ENCODE data around the gene STYX. TPM values are rescaled to one million over a fixed set of nuclear protein-coding genes. Genes with fewer than 3 reads are reported as not detected.

The STYX gene
- total RNA-seq, 1 experiment from 2014 or later, result 16.3 TPM

DNA sequence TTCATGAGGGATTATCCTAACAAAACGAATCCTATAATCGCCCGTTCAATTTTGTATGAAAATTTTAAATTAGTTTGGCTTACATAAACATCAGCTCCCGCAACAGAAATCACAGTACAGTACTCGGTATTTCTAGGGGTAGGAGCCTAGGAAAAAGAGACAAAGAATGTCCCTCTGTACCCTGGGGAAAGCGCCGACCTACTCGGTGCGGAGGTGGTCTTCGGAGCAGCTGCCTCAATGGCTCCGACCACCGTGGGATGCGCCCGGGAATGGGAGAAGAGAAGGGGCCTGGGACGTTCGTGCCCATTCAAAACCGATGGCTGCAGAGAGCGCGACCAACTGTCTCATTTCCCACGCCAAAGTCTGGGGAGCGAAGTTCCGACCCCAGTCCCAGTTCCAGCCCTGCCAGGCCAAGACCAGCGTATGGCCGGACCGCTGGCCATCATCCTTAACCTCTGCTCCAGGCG lies 60.8 kb downstream of the STYX start:
- DNase-seq (ENCODE audit: low read depth, low spot score) (peak; percentile 15), ATAC-seq (no peak)
- Histone ChIP-seq H3K4me2 (ENCODE audit: low read length) (peak overlapping the region; percentile 84), H2AFZ (ENCODE audit: low read depth, low read length, poor library complexity, severe bottlenecking) (no peak overlapping the region), H3K27ac (ENCODE audit: low read depth, low read length) (peak overlapping the region; percentile 66), H3K79me2 (ENCODE audit: insufficient read depth, low read length) (peaks cover 56% of the 10 kb centered on the region), H3K4me1 (ENCODE audit: control insufficient read depth in 1 of 2, insufficient read depth in 2 of 2, low read length in 2 of 2) (peaks cover 9 to 21% of the 10 kb centered on the region in 2 experiments; a peak in 3 of 4 replicates), H3K9ac (ENCODE audit: low read length) (peak overlapping the region; percentile 85), H4K20me1 (ENCODE audit: insufficient read depth) (no peaks in the 10 kb centered on the region), H3K27me3 (ENCODE audit: insufficient read depth, low read length) (no peaks in the 10 kb centered on the region), H3K9me3 (ENCODE audit: control insufficient read depth in 1 of 2, insufficient read depth in 1 of 2, low read depth in 1 of 2, low read length in 2 of 2) (no peaks in the 10 kb centered on the region), H3K4me3 (replicated peaks in 1 of 2; ENCODE audit: low read depth in 1 of 2, low read length in 2 of 2) (peak overlapping the region; percentile 86 to 91), H3K36me3 (ENCODE audit: control insufficient read depth in 1 of 2, insufficient read depth in 2 of 2, low read length in 2 of 2) (peaks cover 0 to 5% of the 10 kb centered on the region in 2 experiments; a peak in 1 of 4 replicates), H3K9me2 (ENCODE audit: insufficient read depth) (no peaks in the 10 kb centered on the region)
- ChIA-PET RAD21 (ENCODE audit: low non-redundant PET in 1 of 2, low total read pairs in 2 of 2, uncharacterized antibody in 2 of 2, unreplicated experiment in 2 of 2) (interaction anchor here in 1 of 2 experiments (0.5 to 0.7 kb wide), 2 partner anchors 16 to 242 kb away, joined by 3 read pairs; no protein-coding TSS in a partner anchor), POLR2A (interaction anchor here (1.1 kb wide), 1 partner anchor 25 kb away, joined by 3 read pairs; no protein-coding TSS in a partner anchor), CTCF (no interaction called here)
- TSS peak; percentile 42 for BruUV-seq (replicated peaks)
- intact Hi-C loops (cut with micrococcal nuclease), result loop anchor here (5.0 kb wide), 1 partner anchor 238 kb away; the partner anchor contains the start of genes GPR137C and TXNDC16
- TF ChIP-seq RAD21 (IDR thresholded peaks at IDR 0.05; ENCODE audit: low read depth), result no peak
- TF ChIP-seq ZFX (IDR thresholded peaks at IDR 0.05), result no peak
- TF ChIP-seq, protein P1, sequence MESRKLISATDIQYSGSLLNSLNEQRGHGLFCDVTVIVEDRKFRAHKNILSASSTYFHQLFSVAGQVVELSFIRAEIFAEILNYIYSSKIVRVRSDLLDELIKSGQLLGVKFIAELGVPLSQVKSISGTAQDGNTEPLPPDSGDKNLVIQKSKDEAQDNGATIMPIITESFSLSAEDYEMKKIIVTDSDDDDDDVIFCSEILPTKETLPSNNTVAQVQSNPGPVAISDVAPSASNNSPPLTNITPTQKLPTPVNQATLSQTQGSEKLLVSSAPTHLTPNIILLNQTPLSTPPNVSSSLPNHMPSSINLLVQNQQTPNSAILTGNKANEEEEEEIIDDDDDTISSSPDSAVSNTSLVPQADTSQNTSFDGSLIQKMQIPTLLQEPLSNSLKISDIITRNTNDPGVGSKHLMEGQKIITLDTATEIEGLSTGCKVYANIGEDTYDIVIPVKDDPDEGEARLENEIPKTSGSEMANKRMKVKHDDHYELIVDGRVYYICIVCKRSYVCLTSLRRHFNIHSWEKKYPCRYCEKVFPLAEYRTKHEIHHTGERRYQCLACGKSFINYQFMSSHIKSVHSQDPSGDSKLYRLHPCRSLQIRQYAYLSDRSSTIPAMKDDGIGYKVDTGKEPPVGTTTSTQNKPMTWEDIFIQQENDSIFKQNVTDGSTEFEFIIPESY (IDR thresholded peaks at IDR 0.05; ENCODE audit: extremely low read depth, insufficient replicate concordance, low read length), result no peak
